Measurements from ENCODE around the gene NR2C2. TPM values are rescaled to one million over a fixed set of nuclear protein-coding genes. Genes with fewer than 3 reads are reported as not detected.

The NR2C2 gene
- total and polyA plus RNA-seq, 2 of the 13 experiments (the other 11 are each of a cell fraction or from before 2014, with no cell fraction given), result 7.8 to 11.8 TPM

GRCh38 chr3:15064835-15065549, 117.6 kb downstream of the NR2C2 start, which contains the start of gene MRPS25 (continued):
- TF ChIP-seq ZNF639 (CRISPR knock-in tag; conservative IDR thresholded peaks at IDR 0.05), result peak; percentile 66
- peak; percentile 52 for TF ChIP-seq ELF3 (CRISPR knock-in tag; IDR thresholded peaks at IDR 0.05)
- TF ChIP-seq ZMYM4 (CRISPR knock-in tag; IDR thresholded peaks at IDR 0.05), result no peak; the same call in none of the 2 replicates
- no peak for TF ChIP-seq CSRNP1 (CRISPR knock-in tag; IDR thresholded peaks at IDR 0.05)
- TF ChIP-seq ZBTB7B (CRISPR knock-in tag; IDR thresholded peaks at IDR 0.05), result peak; percentile 58; the same call in 1 of the 2 replicates
- TF ChIP-seq ASH2L (IDR thresholded peaks at IDR 0.05; ENCODE audit: insufficient read length, low read depth, low read length), result peak; percentile 87
- no peak for TF ChIP-seq IRF1 (CRISPR knock-in tag; IDR thresholded peaks at IDR 0.05; ENCODE audit: low read depth)
- TF ChIP-seq ZNF777 (CRISPR knock-in tag; IDR thresholded peaks at IDR 0.05), result 0 out of 2 replicates have a peak, but pooled peaks have one; percentile 44
- no peak for TF ChIP-seq SOX13 (IDR thresholded peaks at IDR 0.05)
- TF ChIP-seq SOX13 (CRISPR knock-in tag; conservative IDR thresholded peaks at IDR 0.05 in 1 of 2, IDR thresholded peaks at IDR 0.05 in 1 of 2), result peak in 1 of 2 experiments; percentile 38; a peak in 2 of 4 replicates
- TF ChIP-seq ZNF605 (CRISPR knock-in tag; IDR thresholded peaks at IDR 0.05), result peak; percentile 64
- TF ChIP-seq ETV5 (CRISPR knock-in tag; IDR thresholded peaks at IDR 0.05; ENCODE audit: borderline replicate concordance), result peak; percentile 48; the same call in 1 of the 2 replicates
- no peak for TF ChIP-seq MAFF (IDR thresholded peaks at IDR 0.05; ENCODE audit: low read depth, low read length)
- TF ChIP-seq HDAC6 (IDR thresholded peaks at IDR 0.05; ENCODE audit: low read depth, low read length), result no peak
- no peak for TF ChIP-seq ZNF484 (CRISPR knock-in tag; IDR thresholded peaks at IDR 0.05; ENCODE audit: borderline replicate concordance, low read depth)
- TF ChIP-seq PBX2 (CRISPR knock-in tag; IDR thresholded peaks at IDR 0.05), result no peak
- TF ChIP-seq ZSCAN22 (CRISPR knock-in tag; IDR thresholded peaks at IDR 0.05), result 0 out of 2 replicates have a peak, but pooled peaks have one; percentile 26
- peak; percentile 73 for TF ChIP-seq YY1 (IDR thresholded peaks at IDR 0.05; ENCODE audit: insufficient read depth, insufficient replicate concordance, low read depth, low read length)
- TF ChIP-seq ZNF776 (CRISPR knock-in tag; IDR thresholded peaks at IDR 0.05), result peak; percentile 41; the same call in 1 of the 2 replicates
- TF ChIP-seq ZNF503 (CRISPR knock-in tag; IDR thresholded peaks at IDR 0.05), result peak; percentile 33; the same call in 1 of the 2 replicates
- TF ChIP-seq ZNF691 (CRISPR knock-in tag; IDR thresholded peaks at IDR 0.05; ENCODE audit: borderline replicate concordance, low read depth), result no peak
